B cell (primary cell): Measurements from ENCODE around the gene KCNJ12.

Experiments
- EZH2 ChIP-seq: IDR thresholded peaks from 2 replicates; pipeline ENCODE4 v1.6.1; 2012; ENCODE audit warnings: borderline replicate concordance, low read depth, mild to moderate bottlenecking, moderate library complexity, low read length; ENCODE audit not compliant: insufficient read depth, poor library complexity, severe bottlenecking
- TF ChIP-seq, protein P1 (sequence below): fragments of 200-600 bp; IDR thresholded peaks from one replicate; pipeline ENCODE4 v1.8.0; 2022; ENCODE audit warnings: antibody characterized with exemption, mild to moderate bottlenecking

DNA sequence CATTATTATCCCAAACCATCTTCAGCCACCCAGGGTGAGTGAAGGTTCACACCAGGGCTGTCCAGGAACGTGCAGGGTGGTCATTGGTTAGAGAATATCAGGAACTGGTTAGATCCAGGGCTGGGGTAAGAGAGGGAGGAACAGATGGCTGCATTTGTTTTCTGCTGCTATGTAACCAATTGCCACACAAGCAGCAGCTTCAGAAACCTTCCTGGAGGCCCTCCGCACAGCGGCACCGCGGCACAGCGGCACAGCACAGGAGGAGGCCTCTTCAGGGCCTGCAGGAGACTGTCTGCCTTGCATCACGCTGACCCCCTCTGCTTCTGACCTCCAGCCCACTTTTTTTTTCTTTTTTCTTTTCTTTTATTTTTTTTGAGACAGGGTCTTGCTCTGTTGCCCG, 86.1 kb downstream of the KCNJ12 start:
- TF ChIP-seq, protein P1, sequence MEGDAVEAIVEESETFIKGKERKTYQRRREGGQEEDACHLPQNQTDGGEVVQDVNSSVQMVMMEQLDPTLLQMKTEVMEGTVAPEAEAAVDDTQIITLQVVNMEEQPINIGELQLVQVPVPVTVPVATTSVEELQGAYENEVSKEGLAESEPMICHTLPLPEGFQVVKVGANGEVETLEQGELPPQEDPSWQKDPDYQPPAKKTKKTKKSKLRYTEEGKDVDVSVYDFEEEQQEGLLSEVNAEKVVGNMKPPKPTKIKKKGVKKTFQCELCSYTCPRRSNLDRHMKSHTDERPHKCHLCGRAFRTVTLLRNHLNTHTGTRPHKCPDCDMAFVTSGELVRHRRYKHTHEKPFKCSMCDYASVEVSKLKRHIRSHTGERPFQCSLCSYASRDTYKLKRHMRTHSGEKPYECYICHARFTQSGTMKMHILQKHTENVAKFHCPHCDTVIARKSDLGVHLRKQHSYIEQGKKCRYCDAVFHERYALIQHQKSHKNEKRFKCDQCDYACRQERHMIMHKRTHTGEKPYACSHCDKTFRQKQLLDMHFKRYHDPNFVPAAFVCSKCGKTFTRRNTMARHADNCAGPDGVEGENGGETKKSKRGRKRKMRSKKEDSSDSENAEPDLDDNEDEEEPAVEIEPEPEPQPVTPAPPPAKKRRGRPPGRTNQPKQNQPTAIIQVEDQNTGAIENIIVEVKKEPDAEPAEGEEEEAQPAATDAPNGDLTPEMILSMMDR = no peak
- TF ChIP-seq EZH2 = no peak
